ENCODE measurements around the gene HYAL1.
"Not testable (repeated sequence)": the region's sequence is repeated elsewhere in the genome, so short reads cannot be mapped to it uniquely, and the experiment has no call there.

HYAL1 gene

GRCh38 chr3:50270422-50271224 is 32.8 kb downstream of the HYAL1 start:
- DNase-seq, result no peak

- no peak for DNase-seq
These were observed 33.4 kb downstream of the HYAL1 start for GRCh38 chr3:50269977-50270413.

GRCh38 chr3:50269460-50269859 is 33.9 kb downstream of the HYAL1 start:
- no peak for DNase-seq

- DNase-seq, result peak; percentile 69
These were observed 34.5 kb downstream of the HYAL1 start, which contains the start of gene SEMA3B for GRCh38 chr3:50268703-50269451. SEMA3B (plus strand) TSS chr3:50269147; CDS start chr3:50269241, 94 bp downstream.

GRCh38 chr3:50268276-50268675 is 35.1 kb downstream of the HYAL1 start:
- no peak for DNase-seq

- peak; percentile 89 for DNase-seq
These were observed 36.0 kb downstream of the HYAL1 start for GRCh38 chr3:50267280-50267913.

GRCh38 chr3:50266836-50267235 is 36.5 kb downstream of the HYAL1 start:
- DNase-seq, result no peak

GRCh38 chr3:50266017-50266416 is 37.4 kb downstream of the HYAL1 start:
- DNase-seq, result no peak

- no peak for DNase-seq
These were observed 37.8 kb downstream of the HYAL1 start for GRCh38 chr3:50265571-50265970.

- DNase-seq, result no peak
These were observed 38.3 kb downstream of the HYAL1 start for GRCh38 chr3:50264964-50265485.

- DNase-seq, result peak; percentile 96
These were observed 38.9 kb downstream of the HYAL1 start for GRCh38 chr3:50264383-50264963.

GRCh38 chr3:50263478-50264382 is 39.6 kb downstream of the HYAL1 start:
- no peak for DNase-seq

- DNase-seq, result no peak
These were observed 40.6 kb downstream of the HYAL1 start for GRCh38 chr3:50262778-50263177.

GRCh38 chr3:50262200-50262599 is 41.2 kb downstream of the HYAL1 start:
- not testable (repeated sequence) for DNase-seq

GRCh38 chr3:50261505-50261904 is 41.9 kb downstream of the HYAL1 start:
- no peak for DNase-seq

- DNase-seq, result no peak
These were observed 42.4 kb downstream of the HYAL1 start for GRCh38 chr3:50260942-50261441.

GRCh38 chr3:50260027-50260941 is 43.1 kb downstream of the HYAL1 start:
- DNase-seq, result peak; percentile 97

GRCh38 chr3:50259432-50260026 is 43.8 kb downstream of the HYAL1 start:
- no peak for DNase-seq

GRCh38 chr3:50258979-50259378 is 44.4 kb downstream of the HYAL1 start:
- DNase-seq, result no peak
